ENCODE results near the gene IQSEC2. TPM values are rescaled to one million over a fixed set of nuclear protein-coding genes. Genes with fewer than 3 reads are reported as not detected.
A peak's percentile ranks its signal among the peaks of the same experiment; 100 is the strongest.

The IQSEC2 gene
- total RNA-seq, 1 experiment from 2014 or later, result 20.7 TPM

- peak overlapping the region; percentile 53 for H3K9ac ChIP-seq (ENCODE audit: low read length)
- no peaks in the 10 kb centered on the region for H3K9me2 ChIP-seq (ENCODE audit: insufficient read depth)
- H3K9me3 ChIP-seq (ENCODE audit: control insufficient read depth in 1 of 2, insufficient read depth in 1 of 2, low read depth in 1 of 2, low read length in 2 of 2), result no peaks in the 10 kb centered on the region
- DNase-seq (ENCODE audit: low read depth, low spot score) (no peak), ATAC-seq (peak; percentile 89)
- RAD21 ChIA-PET (ENCODE audit: low non-redundant PET in 1 of 2, low total read pairs in 2 of 2, uncharacterized antibody in 2 of 2, unreplicated experiment in 2 of 2), result no interaction called here
- intact Hi-C loops (cut with micrococcal nuclease), result no loop called here
- H4K20me1 ChIP-seq (ENCODE audit: insufficient read depth), result no peaks in the 10 kb centered on the region
- no peaks in the 10 kb centered on the region for H3K79me2 ChIP-seq (ENCODE audit: insufficient read depth, low read length)
- H2AFZ ChIP-seq (ENCODE audit: low read depth, low read length, poor library complexity, severe bottlenecking), result no peak overlapping the region
- H3K36me3 ChIP-seq (ENCODE audit: control insufficient read depth in 1 of 2, insufficient read depth in 2 of 2, low read length in 2 of 2), result no peaks in the 10 kb centered on the region
- POLR2A ChIA-PET, result no interaction called here
- no TSS peak for BruUV-seq (replicated peaks)
- H3K4me1 ChIP-seq (ENCODE audit: control insufficient read depth in 1 of 2, insufficient read depth in 2 of 2, low read length in 2 of 2), result peaks cover 4 to 5% of the 10 kb centered on the region in 2 experiments; a peak in 1 of 4 replicates
- CTCF ChIA-PET, result interaction anchor here (1.4 to 2.1 kb wide), 2 partner anchors 27 to 160 kb away, joined by 3 to 8 read pairs; no protein-coding TSS in a partner anchor
- TF ChIP-seq POLR2A (IDR thresholded peaks at IDR 0.05; ENCODE audit: borderline replicate concordance, extremely low read depth, insufficient read depth, insufficient read length) (peak; percentile 43), POLR2AphosphoS5 (IDR thresholded peaks at IDR 0.05; ENCODE audit: low read depth, low read length) (peak; percentile 64), SP1 (IDR thresholded peaks at IDR 0.05; ENCODE audit: low read depth) (no peak)
- peak overlapping the region; percentile 57 to 62 for H3K4me3 ChIP-seq (replicated peaks in 1 of 2; ENCODE audit: low read depth in 1 of 2, low read length in 2 of 2)
- peak overlapping the region; percentile 81 for H3K4me2 ChIP-seq (ENCODE audit: low read length)
- H3K27ac ChIP-seq (ENCODE audit: low read depth, low read length), result no peak overlapping the region
- 0 out of 2 replicates have a peak, but pooled peaks cover 5% of the 10 kb centered on the region for H3K27me3 ChIP-seq (ENCODE audit: insufficient read depth, low read length)
Observed at GRCh38 chrX:53321230-53321942, 40.0 kb upstream of the IQSEC2 start.

- intact Hi-C loops (cut with micrococcal nuclease), result no loop called here
- Histone ChIP-seq H4K20me1 (ENCODE audit: insufficient read depth) (no peaks in the 10 kb centered on the region), H3K9me2 (ENCODE audit: insufficient read depth) (no peaks in the 10 kb centered on the region), H3K4me3 (replicated peaks in 1 of 2; ENCODE audit: low read depth in 1 of 2, low read length in 2 of 2) (peak overlapping the region; percentile 57 to 62), H2AFZ (ENCODE audit: low read depth, low read length, poor library complexity, severe bottlenecking) (no peak overlapping the region), H3K36me3 (ENCODE audit: control insufficient read depth in 1 of 2, insufficient read depth in 2 of 2, low read length in 2 of 2) (no peaks in the 10 kb centered on the region), H3K4me1 (ENCODE audit: control insufficient read depth in 1 of 2, insufficient read depth in 2 of 2, low read length in 2 of 2) (peaks cover 4 to 5% of the 10 kb centered on the region in 2 experiments; a peak in 1 of 4 replicates), H3K79me2 (ENCODE audit: insufficient read depth, low read length) (no peaks in the 10 kb centered on the region), H3K9me3 (ENCODE audit: control insufficient read depth in 1 of 2, insufficient read depth in 1 of 2, low read depth in 1 of 2, low read length in 2 of 2) (no peaks in the 10 kb centered on the region), H3K4me2 (ENCODE audit: low read length) (peak overlapping the region; percentile 81), H3K27ac (ENCODE audit: low read depth, low read length) (no peak overlapping the region), H3K27me3 (ENCODE audit: insufficient read depth, low read length) (0 out of 2 replicates have a peak, but pooled peaks cover 5% of the 10 kb centered on the region), H3K9ac (ENCODE audit: low read length) (peak overlapping the region; percentile 53)
- CTCF ChIA-PET, result interaction anchor here (1.4 to 2.2 kb wide), 3 partner anchors 9 to 161 kb away, joined by 3 to 8 read pairs (median 5); no protein-coding TSS in a partner anchor
- POLR2A ChIA-PET, result no interaction called here
- peak; percentile 55 for ATAC-seq
- RAD21 ChIA-PET (ENCODE audit: low non-redundant PET in 1 of 2, low total read pairs in 2 of 2, uncharacterized antibody in 2 of 2, unreplicated experiment in 2 of 2), result no interaction called here
- TF ChIP-seq YY1 (IDR thresholded peaks at IDR 0.05; ENCODE audit: extremely low read depth, insufficient replicate concordance, low read depth, low read length) (no peak), CEBPB (IDR thresholded peaks at IDR 0.05; ENCODE audit: low read depth) (no peak), ZFX (IDR thresholded peaks at IDR 0.05) (peak; percentile 31; the same call in 1 of the 2 replicates)
- DNase-seq (ENCODE audit: low read depth, low spot score), result no peak
- BruUV-seq (replicated peaks), result no TSS peak
Observed at GRCh38 chrX:53320543-53321229, 39.3 kb upstream of the IQSEC2 start.

All from HCT116 (cell line).